ENCODE measurements around the gene COIL.
"Not testable (repeated sequence)": the region's sequence is repeated elsewhere in the genome, so short reads cannot be mapped to it uniquely, and the experiment has no call there.

COIL gene, protein sequence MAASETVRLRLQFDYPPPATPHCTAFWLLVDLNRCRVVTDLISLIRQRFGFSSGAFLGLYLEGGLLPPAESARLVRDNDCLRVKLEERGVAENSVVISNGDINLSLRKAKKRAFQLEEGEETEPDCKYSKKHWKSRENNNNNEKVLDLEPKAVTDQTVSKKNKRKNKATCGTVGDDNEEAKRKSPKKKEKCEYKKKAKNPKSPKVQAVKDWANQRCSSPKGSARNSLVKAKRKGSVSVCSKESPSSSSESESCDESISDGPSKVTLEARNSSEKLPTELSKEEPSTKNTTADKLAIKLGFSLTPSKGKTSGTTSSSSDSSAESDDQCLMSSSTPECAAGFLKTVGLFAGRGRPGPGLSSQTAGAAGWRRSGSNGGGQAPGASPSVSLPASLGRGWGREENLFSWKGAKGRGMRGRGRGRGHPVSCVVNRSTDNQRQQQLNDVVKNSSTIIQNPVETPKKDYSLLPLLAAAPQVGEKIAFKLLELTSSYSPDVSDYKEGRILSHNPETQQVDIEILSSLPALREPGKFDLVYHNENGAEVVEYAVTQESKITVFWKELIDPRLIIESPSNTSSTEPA

DNA sequence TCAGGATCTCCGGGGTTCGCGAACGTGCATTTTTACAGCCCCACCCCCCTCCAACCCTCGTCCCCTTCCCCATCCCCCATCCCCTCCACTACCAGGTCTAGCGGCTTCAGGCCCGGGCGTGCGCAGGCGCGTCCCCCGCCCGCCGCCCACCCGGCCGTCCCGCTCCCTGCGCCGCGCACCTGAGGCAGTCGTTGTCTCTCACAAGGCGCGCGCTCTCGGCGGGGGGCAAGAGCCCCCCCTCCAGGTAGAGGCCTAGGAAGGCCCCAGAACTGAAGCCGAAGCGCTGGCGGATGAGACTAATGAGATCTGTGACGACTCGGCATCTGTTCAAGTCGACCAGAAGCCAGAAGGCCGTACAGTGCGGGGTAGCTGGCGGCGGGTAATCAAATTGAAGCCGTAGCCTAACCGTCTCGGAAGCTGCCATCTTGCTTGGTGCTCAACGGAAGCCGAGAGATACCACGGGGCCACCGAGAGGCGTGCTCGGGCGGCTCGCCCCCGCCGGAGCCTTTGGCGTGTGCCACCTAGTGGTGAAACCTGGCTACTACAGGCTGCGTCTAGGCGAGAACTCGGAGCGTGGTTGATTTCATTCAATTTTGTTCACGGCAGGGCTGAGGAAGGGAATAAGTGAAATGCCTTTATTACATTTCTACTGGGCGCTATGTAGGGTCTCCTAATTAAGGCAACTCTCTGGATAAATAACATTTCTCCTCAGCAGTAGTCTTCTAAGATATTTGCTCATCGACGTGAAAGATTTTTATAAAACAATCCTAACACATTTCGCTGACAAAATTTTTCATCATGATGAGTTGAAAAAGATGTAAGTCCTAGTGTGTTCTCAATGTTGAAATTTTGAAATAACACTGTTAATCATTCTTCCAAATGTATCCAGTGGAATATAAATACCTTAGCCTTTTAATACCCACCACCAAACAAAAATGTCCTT, at the start of gene COIL:
COIL (minus strand) TSS at position 455 of the 943 bp plus-strand sequence; CDS start at position 424, 31 bp downstream.
- in situ Hi-C loops (cut with HindIII; ENCODE audit: low sequenced_read_pairs): no loop called here

DNA sequence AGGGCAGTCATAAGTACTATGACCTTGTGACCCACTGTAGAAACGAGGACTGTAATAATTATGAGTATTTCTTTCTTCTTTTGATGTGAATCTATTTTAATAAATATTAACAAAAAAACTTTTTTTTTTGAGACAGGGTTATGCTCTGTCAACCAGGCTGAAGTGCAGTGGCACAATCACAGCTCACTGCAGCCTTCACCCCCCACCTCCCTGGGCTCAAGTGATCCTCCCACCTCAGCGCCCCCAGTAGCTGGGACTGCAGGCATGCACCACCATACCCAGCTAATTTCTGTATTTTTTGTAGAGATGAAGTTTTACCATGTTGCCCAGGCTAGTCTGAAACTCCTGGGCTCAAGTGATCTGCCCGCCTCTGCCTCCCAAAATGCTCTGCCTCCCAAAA, 49.6 kb upstream of the COIL start:
- in situ Hi-C loops (cut with HindIII; ENCODE audit: low sequenced_read_pairs): no loop called here

DNA sequence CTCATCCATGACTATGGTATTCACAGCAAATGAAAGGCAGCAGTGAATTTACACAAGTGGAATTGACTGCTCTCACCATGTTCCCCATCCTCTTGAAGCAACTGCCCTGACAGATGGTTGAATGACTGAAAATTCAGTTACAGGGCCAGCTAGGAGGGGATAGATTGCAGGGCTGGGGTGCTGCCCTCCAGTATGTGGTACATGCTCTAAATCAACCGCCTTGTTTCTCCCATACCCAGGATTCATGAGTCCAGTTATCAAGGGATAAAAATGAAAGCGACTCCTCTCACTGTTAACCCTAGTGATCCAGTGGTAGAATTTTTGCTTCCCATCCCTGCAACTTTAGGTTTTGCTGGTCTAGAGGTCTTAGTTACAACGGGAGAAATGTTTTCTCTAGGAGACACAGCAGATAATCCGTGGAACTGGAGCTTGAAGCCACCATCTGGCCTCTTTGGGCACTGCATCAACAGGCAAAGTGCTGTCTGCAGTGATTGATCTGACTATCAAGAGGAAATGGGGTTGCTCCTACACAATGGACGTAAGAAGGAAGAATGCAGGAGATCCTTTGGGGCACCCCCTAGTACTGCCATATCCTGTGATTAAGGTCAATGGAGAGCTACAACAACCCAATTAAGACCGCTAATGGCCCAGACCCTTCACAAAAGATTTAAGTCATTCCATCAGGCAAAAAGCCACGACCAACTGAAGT, 49.0 kb upstream of the COIL start:
- in situ Hi-C loops (cut with HindIII; ENCODE audit: low sequenced_read_pairs): no loop called here

DNA sequence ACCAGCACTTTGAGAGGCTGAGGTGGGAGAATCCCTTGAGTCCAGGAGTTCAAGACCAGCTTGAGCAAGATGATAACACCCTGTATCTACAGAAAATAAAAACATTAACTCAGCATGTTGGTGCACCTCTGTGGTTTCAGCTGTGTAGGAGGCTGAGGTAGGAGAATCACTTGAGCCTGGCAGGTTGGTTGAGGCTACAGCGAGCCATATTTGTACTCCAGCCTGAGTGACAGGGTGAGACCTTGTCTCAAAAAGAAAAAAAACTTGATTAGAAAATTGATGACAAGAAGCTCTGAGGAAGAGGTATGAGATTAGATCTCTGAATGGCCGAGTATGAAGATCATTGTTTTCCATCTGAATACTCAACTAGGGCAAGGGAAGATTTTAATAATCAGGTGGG, 48.1 kb upstream of the COIL start:
- in situ Hi-C loops (cut with HindIII; ENCODE audit: low sequenced_read_pairs): no loop called here

DNA sequence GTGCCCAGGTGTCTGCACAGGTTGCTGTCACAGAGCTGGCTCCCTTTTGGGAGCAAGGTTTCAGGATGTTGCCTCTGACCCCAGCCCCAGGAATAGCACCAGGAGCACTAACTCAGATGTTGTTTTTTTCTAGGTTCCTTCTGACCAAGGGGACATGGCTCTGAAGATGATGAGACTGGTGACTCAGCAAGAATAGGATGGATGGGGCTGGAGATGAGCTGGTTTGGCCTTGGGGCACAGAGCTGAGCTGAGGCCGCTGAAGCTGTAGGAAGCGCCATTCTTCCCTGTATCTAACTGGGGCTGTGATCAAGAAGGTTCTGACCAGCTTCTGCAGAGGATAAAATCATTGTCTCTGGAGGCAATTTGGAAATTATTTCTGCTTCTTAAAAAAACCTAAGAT, 45.2 kb upstream of the COIL start:
- in situ Hi-C loops (cut with HindIII; ENCODE audit: low sequenced_read_pairs): no loop called here

DNA sequence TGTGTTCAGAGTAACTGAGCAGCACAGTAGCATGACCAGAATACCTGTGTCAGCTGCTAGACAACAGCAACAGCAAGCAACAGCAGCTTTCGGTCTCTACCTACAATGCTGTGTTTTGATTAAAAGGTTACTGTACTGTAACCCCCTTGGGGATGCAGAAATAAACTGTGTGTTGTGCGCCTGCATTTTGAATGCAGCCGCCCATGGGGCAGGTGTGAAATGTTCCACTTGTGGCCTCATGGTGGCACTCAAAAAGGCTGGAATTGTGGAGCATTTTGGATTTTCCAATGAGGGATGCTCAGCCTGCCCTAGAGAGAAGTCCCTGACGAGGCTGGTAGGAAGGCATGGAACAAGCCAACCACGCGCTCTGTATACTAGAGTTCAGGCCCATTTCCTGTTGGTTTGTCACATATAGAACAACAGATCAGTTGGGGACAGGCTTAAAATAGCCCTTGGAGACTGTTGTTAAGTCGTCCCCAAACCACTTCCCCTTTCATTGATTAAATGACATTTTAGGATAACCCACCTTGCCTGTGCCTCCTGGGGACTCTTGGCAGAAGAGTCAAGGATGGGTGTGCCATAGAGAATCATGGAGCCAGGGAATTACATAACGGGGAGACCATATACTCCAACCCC, 44.2 kb upstream of the COIL start:
- in situ Hi-C loops (cut with HindIII; ENCODE audit: low sequenced_read_pairs): no loop called here

DNA sequence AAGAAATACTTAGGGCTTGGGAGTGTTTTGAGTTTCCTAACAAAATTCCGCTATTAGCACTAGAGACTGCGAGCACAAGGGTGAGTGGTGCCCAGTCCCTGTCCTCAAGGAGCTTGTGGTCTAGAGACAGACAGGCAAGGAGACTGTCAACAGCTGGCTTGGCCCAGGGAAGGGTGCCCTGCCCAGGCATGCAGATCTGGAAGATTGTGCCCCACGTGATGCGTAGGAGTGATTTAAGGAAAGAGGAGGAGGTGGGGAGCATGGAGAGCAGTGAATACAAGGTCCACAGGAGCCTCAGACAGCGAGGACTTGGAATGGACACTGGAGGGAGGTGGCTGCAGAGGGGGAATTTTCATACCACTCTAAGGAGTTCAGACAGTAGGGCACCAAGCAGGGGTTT, 42.1 kb upstream of the COIL start:
- in situ Hi-C loops (cut with HindIII; ENCODE audit: low sequenced_read_pairs): no loop called here

DNA sequence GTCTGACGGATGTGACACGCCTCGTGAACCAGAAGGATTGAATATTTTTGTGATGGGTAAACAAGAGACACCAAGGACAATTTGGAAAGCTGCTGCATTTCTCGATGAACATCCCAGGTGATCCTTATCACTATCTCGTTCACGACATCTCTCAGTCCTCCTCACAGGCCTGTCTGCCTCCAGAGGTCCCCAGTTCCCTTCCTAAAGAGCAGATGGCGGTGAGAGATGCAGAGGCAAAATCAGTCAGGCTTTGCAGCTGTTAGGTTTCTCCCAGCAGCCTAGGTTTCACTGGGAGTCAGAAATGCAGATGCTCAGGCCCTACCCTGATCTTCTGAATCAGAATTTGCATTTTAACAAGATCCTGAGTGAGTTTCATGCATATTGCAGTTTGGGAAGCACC, 40.7 kb upstream of the COIL start:
- in situ Hi-C loops (cut with HindIII; ENCODE audit: low sequenced_read_pairs): no loop called here

DNA sequence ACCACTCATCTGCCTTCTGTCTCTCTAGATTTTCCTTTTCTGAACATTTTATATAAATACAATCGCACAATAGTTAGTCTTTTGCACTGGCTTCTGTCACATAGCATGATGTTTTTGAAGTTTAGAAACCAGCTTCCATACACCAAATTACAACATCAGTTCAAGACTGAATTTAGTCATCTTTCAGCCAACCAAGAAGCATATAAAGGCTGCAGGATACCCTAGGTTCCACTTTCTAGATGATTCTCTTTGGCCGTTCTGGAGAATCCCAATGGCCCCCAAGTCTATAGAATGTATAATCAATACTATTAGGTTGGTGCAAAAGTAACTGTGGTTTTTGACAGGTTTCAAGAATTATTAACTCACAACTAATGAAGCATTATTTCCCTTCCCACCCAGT, 36.5 kb upstream of the COIL start:
- in situ Hi-C loops (cut with HindIII; ENCODE audit: low sequenced_read_pairs): no loop called here

DNA sequence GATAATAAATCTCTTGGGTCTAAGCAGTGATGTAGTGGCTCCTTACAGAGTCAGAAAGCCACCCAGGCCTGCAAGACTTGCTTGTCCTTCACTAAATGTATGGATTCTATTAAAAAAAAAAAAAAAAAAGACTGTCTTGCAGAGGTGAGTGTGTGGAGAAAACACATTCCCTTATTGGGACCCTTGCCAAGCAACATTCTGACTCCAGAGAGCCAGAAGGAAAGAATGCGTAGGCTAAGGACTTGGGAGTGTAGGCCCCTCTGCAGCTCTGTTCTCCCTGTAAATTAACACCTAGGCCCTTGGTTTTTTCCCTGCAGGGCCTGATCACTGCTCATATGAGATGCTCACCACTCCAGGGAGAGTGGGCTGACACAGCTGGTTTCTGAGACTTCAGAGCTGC, 34.9 kb upstream of the COIL start:
- in situ Hi-C loops (cut with HindIII; ENCODE audit: low sequenced_read_pairs): no loop called here

DNA sequence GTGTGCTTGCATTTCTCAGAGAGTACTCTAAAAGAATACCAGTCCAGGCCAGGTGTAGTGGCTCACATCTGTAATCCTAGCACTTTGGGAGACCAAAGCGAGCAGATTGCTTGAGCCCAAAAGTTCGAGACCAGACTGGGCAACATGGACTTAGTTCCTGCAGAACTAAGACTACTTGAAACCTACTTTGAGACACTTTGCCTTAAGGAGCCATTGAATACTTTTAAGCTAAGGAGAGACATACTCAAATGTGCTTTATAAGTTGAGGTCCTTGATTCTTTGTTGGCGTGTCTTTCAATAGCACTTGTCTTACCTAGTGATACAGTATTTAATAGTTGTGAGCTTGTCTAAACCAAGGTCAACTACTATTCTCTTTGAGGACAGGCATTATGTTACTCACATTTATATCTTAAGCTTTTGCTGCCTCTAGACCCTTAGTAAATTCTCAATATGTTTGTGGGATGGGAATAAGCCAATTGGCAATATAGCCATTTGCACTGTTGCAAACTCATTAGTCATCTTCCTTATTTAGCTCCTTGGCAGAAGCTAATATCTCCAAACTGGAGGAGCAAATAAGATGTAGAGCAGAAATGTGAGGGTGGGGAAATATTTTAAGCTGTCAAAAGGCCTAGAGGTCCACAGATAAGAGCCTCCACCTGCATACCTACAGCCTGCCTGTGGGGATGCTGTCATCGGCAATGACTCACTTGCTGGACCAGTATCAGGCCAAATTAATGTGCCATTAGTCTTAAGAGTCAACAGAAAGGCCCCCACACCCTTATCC, 33.4 kb upstream of the COIL start:
- in situ Hi-C loops (cut with HindIII; ENCODE audit: low sequenced_read_pairs): no loop called here

DNA sequence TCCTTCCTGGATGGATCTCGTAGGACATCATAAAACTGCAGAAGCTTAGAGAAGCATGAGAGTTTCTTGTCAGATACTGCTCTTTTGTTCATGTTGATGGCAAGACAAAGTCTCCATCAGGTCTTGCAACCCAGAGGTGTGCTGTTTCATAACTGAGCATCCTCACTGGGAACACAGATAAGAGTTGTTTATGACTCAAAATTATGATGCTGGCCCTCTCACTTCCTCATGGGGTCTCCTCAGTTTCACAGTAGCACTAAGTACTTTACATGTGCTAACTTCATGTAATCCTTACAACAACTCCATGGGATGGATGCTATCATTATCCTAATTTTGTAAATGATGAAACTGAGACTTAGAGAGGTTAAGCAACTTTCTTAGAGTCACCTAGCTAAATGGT, 31.5 kb upstream of the COIL start:
- in situ Hi-C loops (cut with HindIII; ENCODE audit: low sequenced_read_pairs): no loop called here

DNA sequence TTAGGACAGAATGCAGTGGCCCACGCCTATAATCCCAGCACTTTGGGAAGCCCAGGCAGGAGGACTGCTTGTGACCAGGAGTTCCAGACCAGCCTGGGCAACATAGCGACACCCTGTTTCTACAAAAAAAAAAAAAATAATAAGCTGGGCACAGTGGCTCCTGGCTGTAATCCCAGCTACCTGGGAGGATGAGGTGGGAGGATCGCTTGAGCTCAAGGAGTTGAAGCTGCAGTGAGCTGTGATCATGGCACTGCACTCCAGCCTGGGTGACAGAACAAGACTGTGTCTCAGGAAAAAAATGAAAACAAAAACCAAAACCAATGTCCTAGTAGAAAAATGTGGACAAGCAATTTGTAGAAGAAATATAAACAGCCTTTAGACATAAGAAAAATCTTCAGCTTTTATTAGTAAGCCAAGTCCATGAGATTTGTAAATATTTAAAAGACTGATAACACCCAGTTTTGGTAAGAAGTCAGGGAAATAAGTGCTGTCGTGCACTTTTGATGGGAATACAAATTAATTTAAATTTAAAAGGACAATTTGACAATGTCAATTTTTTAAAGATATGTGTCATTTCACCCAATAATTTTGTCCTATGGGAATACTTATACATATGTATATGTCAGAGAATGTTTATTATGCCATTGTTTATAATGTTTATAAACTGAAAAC, 28.2 kb upstream of the COIL start:
- in situ Hi-C loops (cut with HindIII; ENCODE audit: low sequenced_read_pairs): no loop called here

DNA sequence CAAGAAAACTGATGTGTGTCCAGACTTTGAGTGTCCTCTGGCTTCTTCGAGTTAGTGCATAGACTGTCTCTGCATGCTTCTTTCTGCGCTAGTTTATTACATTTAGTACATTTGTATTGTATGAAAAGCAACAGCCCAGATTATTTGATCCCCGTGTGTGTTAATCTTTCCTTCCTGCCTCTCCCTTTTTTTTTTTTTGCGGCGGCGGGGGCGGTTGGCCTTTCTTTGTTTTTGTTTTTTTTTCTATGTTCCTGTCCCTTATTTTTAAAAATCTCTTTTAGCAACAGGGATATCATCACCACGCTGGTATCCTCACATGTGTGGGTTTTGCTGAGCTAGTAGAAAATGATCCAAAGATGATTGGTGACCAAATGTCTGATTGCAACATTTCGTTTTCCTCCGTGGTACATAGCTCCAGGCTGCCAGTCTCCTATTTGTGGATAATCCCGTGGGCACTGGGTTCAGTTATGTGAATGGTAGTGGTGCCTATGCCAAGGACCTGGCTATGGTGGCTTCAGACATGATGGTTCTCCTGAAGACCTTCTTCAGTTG, 26.5 kb upstream of the COIL start:
- in situ Hi-C loops (cut with HindIII; ENCODE audit: low sequenced_read_pairs): no loop called here

DNA sequence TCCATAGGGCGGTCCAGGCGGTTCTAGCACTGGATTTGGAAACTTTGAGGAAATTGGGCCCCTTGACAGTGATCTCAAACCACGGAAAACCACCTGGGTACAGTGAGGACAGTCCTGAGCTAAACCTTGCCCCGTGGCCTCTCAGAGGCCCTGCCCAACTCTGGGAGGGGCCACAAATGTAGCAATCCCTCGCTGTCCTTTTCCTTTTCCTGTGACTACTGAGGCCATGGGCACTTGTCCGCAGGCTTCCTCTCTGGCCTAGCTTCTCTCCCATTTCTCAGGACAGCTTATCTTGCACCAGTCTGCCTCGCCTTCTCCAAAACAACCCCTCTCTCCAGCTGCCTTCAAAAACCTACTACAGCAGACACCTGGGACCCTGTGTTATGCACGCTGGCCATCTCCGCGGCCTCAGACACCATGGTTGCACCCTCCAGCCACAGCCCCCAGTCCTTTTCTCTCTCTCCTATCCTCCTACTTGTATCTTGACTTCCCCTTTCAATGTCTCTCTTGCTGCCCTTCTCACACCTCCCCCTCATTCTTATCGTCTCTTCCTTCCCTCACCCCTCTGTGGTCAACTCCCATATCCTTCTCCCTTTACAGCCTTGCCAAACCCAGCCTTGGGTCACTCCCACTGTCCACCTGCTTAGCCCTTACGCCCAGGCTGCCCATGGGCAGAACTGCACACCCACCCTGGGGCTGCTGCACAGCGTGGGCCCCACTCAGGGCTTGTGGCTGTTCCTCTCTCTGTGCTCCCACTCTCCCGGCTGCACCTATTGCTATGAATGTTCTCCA, 24.7 kb upstream of the COIL start:
- in situ Hi-C loops (cut with HindIII; ENCODE audit: low sequenced_read_pairs): no loop called here

DNA sequence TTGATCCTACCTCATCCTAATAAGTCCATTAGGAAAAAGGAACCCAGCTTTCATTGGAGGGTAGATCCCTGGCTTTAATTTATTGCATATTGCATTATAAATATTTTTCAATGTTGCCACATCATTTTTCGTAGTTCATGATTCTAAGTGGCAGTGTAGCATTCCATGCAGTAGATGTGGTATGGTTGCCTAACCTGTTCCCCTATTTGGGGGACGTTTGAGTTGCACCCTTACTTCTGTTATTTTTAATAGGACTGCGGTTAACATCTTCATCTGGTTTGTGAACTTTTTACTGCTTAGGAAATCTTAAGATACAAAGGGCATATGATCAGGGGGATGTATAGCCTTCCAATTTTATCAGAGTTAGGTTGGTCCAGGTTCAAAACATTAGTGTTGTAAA, 22.5 kb upstream of the COIL start:
- in situ Hi-C loops (cut with HindIII; ENCODE audit: low sequenced_read_pairs): no loop called here

DNA sequence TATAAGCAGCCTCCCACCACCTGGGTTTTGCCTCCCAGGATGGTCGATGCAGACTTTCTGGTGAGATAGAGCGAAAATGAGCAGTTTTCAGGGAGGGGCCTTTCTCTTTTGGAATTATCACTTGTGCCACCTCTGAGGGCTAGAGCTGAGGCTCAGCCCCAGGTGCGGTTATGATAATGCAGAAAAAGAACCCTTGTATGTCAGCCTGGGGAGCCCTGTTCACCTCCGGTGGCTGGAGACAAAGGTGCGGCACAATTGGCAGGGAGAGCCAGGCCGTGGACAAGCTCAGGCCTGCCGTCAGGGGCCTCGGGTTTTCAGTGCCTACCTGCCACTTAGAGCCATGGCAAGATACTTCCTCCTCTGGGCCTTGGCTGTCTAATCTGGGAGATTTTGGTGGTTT, 21.5 kb upstream of the COIL start:
- in situ Hi-C loops (cut with HindIII; ENCODE audit: low sequenced_read_pairs): no loop called here

DNA sequence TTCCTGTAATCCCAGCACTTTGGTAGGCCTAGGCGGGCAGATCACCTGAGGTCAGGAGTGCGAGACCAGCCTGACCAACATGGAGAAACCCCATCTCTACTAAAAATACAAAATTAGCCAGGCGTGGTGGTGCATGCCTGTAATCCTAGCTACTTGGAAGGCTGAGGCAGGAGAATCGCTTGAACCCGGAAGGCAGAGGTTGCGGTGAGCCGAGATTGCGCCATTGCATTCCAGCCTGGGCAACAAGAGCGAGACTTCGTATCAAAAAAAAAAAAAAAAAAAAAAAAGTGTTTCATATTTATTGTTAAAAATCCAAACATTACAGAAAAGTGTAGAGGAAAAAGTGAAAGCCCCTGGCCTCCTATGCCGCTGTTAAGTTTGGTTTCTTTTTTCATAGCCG, 19.7 kb upstream of the COIL start:
- in situ Hi-C loops (cut with HindIII; ENCODE audit: low sequenced_read_pairs): not testable (repeated sequence)
